Fibroblast of mammary gland (primary cell): Measurements from ENCODE around the gene FSCN2.
A peak's percentile ranks its signal among the peaks of the same experiment; 100 is the strongest.

Experiments used
- DNase-seq: peaks from one replicate; pipeline ENCODE4 v3.0.0-alpha.2; 2010; ENCODE audit warnings: low read depth
- H3K4me3 ChIP-seq: 2 replicates; pipeline ENCODE4 v1.5.1; 2011; ENCODE audit warnings: low read depth, mild to moderate bottlenecking, low read length, moderate library complexity; ENCODE audit not compliant: control insufficient read depth
- CTCF ChIP-seq: conservative IDR thresholded peaks from 2 replicates; pipeline ENCODE4 v1.5.1; 2011; ENCODE audit warnings: low read depth, low read length, inconsistent platforms; ENCODE audit not compliant: control insufficient read depth, insufficient read depth

Gene FSCN2

DNA sequence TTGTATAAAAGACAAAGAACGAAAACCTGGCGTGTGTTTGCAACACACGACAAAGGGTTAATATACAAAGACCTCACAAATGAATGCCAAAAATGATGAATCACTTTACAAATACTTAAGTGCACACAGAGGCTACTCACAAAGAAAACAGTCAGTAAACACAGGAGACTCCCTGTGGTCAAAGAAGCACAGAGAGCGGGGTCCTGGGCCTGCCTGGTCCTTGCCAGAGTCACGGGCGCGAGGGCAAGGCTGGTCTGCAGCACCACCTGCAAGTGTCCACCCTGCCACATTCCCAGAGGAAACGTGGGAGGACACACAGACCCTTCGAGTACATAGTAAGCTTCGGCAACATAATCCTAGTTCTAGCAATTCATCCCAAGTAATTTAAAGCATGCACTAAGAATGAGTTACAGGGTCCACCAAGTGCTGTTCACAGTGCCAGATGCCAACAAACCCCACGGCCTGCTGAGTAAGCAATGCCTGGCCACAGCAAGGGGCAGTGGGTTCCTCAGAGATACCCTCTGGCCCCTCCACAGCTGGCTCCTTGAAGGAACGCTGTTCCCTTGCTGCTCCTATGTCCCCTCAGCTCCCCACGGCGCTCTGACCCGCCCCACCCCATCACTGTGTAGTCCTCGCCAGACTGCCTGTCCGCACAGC is 48.6 kb downstream of the FSCN2 start:
- DNase-seq: peak; percentile 87
- no peak for TF ChIP-seq CTCF

DNA sequence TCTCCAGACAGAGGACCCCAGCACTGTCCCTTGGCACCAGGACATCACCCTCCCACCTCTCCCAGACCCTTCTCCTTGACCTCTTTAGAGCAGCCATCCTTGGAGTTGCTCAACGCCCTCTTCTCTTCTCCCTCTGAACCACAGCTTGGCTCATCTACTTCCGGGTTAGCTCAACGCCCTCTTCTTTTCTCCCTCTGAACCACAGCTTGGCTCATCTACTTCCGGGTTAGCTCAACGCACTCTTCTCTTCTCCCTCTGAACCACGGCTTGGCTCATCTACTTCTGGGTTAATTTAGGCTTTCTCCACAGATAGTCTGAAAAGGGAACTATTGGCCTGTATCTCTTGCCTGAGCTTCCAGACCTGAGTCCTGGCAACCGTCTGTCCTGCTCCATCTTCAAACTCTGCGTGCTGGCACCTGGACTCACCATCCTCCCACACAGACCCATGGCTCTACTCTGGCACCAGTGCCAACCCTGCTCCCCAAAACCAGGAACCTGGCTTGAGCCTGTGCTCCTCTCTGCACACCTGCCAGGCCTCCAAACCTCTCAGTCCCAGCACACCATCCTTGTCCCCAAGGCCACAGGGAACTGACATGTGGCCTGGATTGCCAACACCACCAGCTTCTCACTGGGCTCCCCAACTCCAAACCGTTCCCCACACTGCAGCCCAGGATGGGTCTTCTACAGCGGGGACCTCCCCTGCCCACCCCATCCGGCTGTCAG is 49.3 kb downstream of the FSCN2 start:
- H3K4me3 ChIP-seq: peak overlapping the region; percentile 15
- DNase-seq: peak; percentile 68
- no peak for TF ChIP-seq CTCF

More for the DNA sequence above, 48.6 kb downstream of the FSCN2 start:
- peak overlapping the region; percentile 15 for H3K4me3 ChIP-seq

DNA sequence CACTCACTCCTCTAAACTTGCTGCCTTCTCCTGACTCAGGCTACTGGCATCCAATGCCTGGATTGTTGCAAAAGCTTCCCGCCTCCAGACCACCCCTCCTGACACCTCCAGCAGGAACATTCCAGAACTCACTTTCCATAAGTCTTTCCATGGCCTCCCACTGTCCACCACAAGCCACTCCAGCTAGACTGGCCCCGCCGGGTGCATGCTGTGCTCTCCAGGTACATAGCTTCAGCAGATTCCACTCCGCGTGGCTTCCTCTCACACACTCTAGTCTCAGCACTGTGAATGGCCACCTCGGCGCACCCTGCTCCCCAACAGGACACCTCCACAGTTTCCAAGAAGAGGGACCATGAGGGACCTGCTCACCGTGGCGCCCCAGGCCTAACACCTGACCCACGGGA is 49.9 kb downstream of the FSCN2 start:
- H3K4me3 ChIP-seq: no peak overlapping the region
- TF ChIP-seq CTCF: no peak
- no peak for DNase-seq

DNA sequence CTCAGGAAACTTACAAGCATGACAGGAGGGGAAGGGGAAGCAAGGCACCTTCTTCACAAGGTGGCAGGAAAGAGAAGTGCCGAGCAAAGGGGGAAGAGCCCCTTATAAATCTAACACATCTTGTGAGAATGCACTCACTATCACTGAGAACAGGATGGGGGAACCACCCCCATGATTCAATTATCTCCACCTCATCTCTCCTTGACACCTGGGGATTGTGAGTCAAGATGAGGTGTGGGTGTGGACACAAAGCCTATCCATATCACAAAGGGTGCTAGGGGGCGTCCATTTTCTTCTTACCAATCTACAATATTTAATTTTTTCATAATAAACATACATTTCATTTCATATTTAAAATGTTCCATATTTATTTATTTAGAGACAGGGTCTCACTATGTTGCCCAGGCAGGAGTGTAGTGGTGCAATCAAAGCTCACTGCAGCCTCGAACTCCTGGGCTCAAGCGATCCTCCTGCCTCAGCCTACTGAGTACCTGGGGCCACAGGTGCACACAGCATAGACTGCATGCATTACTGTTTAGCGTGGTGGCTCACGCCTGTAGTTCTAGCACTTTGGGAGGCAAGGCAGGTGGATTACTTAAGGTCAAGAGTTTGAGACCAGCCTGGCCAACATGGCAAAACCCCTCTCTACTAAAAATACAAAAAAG is 50.5 kb downstream of the FSCN2 start:
- DNase-seq: no peak
- no peak overlapping the region for H3K4me3 ChIP-seq
- TF ChIP-seq CTCF: no peak

GRCh38 chr17:81579298-81579697 is 51.1 kb downstream of the FSCN2 start:
- TF ChIP-seq CTCF: no peak
- no peak overlapping the region for H3K4me3 ChIP-seq
- DNase-seq: no peak

- no peak for TF ChIP-seq CTCF
- DNase-seq: peak; percentile 67
Observed at GRCh38 chr17:81579821-81580321, 51.7 kb downstream of the FSCN2 start.

More at GRCh38 chr17:81579821-81580321, 51.7 kb downstream of the FSCN2 start:
- H3K4me3 ChIP-seq: no peak overlapping the region
